T-helper 9 cell (primary cell): Measurements from ENCODE around the gene GRK5.

Experiments used
- DNase-seq: peaks from one replicate; pipeline ENCODE4 v3.0.0-alpha.2; 2020

GRK5 gene

DNA sequence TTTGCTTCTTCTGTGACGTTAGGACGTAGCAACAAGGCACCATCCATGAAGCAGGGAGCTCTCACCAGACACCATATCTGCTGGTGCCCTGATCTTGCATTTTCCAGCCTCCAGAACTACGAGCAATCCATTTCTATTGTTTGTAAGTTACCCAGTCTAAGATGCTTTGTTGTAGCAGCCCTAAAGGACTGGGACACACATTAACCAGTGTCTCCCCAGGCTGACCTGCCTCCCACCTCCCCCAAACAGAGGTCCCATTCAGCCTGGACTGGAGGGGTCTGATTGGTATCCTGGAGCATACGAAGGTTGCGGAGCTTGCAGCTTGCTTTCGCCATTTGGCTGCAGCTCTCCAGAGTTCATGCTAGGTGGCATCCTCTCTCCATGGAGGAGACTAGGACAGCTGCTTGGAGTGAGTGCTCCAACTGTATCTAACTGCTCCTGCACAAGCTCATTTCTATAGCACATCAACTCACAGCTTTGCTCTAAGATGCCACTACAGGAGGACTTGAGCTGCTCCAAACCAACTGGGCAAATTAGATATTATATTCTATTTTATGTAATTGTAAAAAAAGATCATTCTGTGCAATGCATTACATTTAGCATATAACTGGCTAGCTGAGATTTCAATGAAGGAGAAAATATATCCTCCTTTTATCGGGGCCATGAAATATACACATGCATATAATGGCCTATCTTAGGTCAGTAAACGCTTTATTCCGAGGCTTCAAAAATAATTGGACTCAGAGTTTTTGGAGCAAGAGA is 8.0 kb upstream of the GRK5 start:
- peak; percentile 10 for DNase-seq

DNA sequence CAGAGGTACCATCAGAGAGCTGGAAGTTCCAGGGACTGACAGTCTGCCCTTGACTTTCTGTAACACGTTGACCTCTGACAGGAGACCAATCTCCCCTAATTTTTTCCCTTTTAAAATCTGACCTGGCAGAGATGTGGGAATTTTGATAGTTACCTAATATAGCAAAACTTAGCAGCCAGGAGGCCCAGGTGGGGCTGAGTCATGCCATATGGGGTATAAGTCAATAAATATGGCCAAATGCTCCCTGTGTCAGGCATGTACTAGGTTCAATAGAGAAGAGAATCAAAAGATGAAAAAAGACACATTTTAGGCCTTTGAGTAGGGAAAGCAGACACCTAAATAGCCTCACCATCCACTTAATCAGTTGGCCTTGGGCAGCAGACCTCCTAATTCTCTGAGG is 6.1 kb upstream of the GRK5 start:
- no peak for DNase-seq

DNA sequence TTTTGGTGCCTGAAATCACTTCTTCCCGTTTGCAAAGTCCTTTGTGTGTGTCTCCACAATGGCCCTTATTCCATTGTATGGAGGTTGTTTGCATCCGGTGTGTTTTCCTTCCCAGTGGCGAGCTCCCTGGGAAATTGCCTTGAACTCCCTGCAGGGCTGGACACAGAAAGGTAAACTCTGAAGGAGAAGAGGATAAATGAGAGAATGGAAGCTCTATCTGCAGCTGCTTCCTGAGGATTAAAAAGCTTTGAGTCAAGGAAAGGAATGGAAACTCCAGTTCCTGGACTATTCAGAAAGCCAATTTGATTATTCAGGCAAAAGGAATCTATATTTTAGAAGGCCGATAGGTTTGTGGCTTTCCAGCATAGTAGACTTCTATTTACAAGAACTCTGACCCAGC is 4.4 kb upstream of the GRK5 start:
- no peak for DNase-seq

DNA sequence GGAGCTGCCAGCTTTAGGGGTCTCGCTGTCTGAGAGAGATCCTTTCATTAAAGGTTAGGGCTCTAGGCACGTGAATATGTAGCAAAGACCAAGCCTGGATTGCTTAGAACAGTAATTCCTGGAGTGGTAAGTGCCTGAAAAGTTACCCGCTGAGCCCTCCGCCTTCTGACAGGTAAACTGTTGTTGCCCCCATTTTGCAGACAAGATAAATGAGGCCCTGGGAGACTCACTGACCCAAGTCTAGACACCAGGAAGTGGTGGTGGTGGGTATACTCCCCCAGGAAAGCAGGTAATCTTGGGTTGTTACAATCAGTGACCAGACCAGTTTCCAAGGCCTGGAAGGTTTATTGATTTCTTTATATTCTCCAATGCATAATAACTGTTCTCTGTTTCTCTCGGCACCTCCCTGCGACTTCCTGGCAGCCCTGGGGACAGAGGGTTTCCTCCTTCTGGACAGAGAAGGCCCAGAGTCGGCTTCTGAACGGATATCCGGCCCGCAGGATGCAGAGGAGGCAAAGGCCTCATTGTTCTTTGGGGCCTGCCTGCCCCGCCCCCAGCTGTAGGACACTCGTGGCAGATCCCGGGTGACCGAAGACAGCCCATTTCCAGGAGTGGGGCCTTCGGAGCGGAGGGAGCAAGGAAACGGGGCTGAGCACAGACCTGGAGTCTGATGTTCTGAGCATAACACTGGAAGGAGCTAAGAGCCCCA is 1.3 kb upstream of the GRK5 start:
- DNase-seq = peak; percentile 20

DNA sequence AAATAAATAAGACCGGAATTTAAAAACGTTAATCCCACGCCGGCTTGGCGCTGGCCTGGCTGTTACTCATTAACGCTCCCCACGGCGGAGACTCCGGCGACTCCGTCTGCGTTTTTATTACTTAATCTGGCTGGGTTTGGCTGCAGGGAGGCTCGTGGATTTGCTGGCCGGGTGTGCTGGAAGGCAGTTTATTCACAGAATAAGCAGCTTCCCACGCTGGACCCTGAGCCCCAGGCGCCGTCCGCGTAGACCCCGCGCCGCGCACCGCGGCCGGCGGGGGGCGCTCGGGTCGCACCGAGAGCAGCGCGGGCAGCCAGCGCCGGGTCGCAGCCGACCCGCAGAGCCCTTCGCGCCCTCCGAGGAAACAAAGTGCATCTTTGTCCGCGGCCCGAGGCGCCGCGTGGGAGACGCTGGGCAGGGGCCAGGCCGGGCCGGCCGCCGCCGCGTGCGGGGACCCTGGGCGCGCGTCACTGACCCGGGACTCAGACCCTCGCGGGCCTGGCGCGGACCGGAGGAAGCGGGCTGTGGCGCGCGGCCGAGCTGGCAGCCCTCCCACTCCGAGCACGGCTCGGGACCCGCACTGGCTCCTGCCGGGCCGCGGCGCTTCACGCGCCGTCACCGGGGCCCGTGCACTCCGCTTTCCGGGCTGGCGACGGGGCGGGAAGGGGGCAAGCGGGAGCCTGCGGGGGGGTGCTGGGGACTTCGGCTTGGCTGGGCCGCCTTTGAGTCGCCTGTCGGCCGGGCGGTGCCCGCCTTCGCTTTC is 587 bp upstream of the GRK5 start:
- DNase-seq = peak; percentile 58

DNA sequence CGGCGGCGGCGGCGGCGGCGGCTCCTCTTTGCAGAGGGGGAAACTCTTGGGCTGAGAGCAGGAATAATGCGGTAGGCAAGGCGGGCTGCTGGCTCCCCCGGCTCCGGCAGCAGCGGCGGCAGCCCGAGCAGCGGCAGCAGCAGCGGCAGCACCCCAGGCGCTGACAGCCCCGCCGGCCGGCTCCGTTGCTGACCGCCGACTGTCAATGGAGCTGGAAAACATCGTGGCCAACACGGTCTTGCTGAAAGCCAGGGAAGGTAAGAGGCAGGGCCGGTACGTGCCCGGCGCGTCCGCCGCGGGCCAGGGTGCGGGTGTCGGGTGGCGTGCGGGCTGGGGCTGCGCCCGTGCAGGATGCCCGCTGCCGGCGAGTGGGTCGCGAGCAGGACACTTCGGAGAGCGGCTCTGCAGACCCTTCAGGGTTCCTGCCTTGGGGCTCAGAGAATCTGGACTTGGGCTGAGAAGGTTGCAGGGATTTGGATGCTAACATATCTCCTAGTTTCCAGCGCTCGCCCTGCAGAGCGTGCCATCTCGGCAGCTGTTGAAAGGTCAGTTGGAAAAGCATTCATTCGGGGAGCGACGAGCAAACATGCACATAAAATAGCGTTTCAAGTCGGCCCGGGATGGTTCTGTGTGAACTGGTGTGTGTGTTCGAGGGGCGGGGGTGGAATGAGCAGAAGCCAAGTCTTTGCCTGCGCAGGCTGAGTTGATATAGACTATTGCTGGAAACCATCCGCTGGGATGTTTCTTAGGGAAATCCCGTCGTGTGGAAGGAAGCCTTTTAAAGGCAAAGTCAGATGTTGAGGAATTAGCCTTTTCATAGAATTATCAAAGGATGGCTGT is 562 bp downstream of the GRK5 start:
- peak; percentile 19 for DNase-seq

DNA sequence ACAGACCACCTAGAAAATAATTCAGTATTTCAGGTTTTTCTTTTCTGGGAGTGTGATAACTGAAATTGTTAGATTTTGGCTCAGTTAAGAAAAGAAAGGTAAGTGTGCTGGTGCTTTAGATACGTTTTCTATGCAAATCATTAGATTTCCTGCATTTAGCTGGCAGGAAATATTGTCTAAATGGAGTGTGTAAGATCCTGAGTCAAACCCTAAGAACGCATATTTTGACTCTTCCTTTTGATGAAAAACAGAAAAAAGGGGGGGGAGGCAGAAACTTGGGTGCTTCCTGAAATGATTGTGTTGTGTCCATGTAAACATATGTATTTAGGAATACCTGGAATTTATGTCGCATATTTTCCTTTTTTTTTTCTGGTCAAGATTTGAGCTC is 1.2 kb downstream of the GRK5 start:
- no peak for DNase-seq

DNA sequence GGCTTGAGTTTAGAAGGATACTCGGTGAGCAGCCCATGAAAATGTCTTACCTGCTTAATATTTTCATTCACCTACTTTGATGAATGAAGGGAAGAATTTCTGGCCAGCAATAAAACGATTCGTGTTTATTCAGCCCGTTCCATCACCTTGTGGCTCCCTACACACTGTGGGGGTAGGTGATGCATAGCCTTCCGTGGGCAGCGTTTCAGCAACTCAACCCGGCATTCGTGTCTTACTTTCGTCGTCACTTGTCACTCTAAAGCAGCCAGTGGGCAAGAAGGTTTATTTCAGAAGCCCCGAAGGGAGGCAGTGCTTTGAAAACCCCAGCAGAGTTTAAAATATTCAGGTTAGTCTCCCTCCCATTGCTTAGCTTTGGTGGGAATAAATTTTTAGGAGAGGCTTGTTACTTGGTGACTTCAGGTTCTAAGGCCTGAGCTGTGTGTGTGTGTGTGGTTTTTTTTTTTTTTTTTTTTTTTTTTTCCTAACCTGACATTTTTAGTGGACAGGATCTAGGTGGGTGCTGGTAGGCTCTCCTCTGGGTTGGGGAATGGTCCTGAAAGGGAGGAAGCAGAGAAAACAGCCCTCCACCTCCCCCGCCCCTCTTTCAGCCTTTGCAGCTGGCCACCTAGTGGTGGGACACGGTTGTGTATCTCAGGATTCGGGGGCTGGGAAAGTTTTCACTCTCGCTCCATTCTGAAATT is 1.8 kb downstream of the GRK5 start:
- DNase-seq = peak; percentile 50

DNA sequence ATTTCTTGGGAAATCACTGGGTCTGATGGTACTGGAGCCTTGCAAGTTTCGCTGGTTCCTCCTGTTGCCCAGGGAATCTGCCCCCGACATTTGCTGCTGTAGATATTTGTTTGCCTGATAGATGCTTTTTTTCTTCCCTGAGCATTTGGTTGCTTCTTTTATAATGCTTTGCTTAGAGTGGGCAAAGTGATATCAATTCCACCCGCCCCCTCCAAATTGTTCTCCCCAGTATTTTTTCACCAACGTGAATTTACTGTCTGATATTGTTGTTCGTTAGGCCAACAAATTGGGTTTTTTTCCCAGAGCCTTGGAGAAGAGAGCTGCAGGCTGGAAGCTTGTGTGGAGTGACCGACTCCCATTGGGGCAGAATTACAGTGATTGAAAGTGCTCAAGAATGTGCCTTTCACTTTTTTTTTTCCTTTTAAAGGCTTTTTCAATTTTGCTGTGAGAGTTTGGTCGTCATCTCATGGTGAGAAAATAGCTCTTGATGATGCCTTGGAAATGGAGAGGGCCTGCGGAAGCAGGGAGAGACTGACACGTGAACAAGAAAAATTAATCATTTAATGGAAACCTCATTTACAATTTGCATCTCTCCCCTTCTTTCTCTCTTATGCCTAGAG is 2.5 kb downstream of the GRK5 start:
- DNase-seq = no peak

DNA sequence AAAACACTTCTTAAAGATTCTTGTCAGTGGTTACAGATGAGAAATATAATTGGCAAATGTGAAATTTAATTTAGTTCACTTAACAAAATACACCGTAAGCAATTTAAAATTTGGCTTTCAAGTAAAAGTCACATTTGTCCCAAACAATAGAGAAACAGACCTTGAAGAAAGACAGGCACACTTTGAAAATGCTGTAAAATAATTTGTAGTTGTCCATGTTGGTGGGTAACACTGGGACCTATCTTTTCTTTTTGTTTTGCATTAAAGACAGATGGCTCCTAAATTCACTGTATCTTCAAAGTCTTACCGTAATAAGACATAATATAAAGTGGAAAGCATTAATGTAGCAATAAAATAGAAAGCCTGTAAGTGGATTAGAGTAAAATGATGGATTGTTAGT is 3.3 kb downstream of the GRK5 start:
- no peak for DNase-seq

DNA sequence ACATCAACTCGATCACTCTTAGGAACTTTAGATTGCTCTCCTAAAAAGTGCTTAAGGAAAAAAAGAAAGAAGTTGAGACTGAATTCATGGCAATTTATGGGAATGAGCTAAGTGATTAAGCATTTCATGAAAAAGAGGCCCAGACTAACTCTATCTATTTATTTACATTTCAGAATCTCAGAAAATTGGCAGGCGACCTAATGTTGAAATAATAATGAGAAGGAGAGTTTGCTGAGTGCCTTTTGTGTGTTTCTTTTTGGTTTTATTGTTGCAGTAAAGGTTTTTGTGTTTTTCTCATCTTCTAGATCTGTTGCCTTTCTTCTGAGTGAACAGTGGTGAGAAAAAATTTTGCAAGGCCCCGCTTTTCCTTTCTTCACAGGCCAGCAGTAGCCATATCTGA is 3.8 kb downstream of the GRK5 start:
- no peak for DNase-seq

DNA sequence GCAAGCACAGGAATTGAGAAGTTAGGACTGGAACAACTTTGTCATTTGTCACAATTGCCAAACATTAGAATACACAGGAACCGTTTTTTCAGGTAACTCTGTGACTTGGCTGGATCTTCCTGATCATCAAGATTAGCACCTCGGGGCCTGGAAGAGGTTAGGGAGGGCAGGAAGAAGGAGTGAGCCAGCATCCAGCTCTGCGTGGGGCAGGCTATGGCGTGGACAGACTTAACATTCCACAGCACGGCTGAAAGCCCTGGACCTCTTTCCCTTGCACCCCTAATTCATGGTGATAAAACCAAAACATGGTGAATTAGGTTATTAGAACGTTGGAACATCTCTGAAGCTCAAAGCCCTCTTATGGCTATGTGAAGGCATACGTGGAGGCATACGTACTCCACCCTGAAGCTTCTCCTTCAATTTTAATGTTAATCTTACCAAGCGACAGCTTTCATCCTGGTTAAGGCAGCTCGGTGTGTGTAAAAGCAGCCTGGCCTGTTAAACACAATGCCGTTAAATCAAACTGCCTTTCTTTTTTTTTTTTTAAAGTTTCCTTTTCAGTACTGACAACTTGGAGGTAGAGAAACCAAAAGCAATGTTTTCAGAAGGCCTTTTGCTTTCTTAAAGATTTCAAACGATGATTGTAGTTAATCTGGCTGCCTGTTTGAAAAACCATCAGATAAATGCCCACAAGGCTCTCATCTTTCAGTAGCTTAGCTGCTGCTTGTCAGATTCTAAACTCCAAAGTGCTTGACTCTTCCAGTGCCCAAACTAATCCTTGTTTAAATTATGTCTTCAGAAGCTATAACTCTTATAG is 4.5 kb downstream of the GRK5 start:
- DNase-seq = no peak

DNA sequence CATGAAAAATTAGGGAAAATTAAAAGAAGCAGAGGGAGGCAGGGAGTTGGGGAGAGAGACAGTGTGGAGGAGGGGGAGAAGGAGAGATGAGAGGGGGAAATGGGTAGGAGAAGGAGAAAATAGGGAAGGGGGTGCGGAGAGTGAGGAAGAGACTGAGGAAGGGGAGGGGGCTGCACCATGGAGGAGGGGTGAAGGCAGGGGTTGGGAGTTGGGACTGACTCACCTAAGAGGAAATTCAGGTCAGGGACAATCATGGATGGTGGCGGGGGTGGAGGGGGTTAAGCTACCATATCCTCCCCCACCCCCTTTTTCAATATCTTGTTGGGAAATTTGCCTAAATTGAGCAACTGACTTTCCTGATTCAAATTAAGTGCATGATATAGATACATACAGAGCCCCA is 8.0 kb downstream of the GRK5 start:
- no peak for DNase-seq

DNA sequence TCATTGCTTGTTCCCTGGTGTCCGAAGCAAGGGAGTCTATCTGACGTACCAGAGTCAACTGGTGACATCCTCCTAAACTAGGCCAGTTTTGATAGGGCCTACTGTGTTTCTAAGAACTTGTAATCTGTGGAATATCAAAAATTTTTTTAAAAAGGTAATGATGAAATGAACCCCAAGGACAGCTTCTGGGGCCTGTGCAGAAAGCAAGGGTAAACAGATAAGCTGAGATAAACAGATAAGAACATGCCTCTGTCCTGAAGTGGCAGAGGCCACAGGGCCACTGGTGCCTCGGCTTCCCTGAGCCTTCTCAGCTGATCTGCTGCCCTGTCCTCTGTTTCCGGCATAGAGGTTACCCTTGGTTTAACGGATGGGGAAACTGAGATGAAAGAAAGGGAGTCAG is 8.8 kb downstream of the GRK5 start:
- no peak for DNase-seq

DNA sequence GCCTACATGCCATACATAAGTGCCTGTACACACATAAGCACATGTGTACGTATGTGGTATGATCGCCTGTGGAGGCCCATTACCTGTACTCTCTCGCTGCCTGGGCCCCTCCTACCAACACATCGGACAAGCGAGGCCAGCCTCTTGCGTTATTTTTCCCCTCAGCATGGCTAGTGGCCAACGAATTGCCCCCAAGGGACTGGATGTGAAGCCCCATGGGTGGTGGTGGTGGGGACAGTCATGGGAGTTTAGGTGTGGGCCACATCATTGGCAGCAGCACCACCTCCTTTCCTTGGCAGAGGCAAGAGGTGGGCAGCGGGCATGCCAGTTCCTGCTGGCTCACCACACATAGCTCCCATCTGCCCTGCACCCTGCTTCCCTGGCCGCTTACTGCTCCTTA is 10.0 kb downstream of the GRK5 start:
- no peak for DNase-seq

DNA sequence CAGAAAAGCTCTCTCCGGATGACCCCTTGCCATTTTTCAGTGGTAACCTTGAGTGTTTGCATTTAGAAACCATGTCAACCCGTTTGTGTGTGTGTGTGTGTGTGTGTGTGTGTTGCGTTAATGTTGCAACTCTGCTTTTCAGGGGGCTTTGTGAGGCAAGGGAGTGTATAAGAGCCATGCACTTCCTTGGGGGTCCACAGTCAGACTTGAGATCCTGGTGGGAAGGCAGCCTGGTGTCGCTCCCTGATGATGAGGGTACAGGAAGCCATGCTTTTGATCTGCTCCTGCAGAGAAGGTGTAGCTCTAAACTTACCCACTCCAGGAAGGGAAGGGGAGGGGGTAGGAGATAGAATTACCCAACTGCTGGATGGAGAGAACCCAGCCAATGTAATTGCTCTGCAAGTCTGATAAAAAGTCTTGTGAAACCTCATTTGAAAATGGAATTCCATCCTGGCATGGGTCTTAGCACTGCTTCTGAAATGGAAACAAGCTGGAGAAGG is 10.7 kb downstream of the GRK5 start:
- no peak for DNase-seq

DNA sequence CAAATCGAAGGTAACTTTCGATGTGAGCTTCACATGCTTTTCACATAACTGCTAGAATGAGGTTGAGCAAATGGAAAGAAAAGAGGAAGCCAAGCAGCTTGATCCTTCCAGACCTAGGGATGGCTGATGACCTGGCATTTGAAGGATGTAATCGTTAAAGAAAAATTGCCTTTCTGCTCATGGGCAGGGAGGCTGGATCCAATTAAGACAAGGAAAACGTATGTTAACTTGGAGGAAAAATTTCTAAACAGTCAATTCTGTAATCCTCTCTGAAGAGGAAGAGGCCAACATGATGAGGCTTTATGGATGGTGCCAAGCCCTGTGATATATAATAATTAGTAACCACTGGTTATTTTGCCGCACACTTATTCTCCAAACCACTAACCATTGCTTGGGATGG is 12.5 kb downstream of the GRK5 start:
- no peak for DNase-seq

DNA sequence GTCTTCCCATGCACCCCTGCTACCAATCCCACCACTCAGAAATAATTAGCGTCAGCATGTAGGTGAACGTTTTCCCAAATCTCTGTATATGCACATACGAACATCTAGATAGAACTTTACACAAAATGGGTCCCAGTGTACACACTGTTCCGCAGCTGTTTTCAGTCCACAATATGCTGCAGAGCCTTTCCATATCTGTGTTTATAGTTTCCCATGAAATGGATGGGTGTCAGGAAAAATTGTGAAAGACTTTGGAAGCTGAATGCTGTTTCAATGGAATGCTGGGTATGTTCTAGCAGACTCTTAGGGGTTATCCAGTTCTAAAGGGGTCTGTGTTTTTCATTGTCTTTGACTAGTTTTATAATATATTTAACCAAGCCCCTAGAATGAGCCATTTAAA is 13.8 kb downstream of the GRK5 start:
- DNase-seq = no peak

DNA sequence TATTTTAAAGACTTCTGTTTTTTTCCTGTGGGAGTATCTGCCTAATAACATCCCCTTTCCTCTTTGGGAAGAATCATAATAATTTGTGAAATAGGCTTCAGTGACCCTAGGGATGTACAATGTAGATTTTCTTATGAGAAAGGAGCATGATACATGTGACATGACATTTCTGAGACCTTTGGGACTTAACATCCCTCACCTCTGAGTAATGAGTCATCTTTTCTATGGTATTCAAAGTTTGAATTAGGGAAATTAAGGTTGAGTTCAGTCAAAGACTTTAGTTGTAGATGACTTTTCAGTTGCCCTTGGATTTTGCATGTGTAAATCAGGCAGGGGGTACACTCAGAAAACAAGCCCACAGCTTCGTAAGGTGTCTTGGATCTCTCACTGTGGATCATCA is 14.3 kb downstream of the GRK5 start:
- DNase-seq = no peak

DNA sequence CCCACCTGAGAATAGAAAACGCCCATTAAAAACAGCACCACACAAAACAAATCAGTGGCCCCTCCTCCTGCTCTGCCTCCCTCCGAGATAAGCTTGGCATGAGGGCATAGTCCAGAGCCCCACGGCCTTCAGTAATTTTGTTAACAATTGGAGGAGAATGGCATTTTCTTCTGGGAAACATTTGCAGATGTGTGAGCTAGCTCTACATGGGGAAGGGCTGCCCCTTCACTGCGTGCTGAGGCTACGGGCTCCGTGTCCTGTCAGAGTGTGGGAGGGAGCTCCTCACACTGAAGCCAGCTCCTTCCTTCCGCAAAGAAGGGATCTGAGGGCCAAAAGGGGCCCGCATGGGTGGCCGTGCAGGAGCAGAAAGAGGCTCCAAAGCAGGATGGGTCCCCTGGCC is 15.2 kb downstream of the GRK5 start:
- no peak for DNase-seq

DNA sequence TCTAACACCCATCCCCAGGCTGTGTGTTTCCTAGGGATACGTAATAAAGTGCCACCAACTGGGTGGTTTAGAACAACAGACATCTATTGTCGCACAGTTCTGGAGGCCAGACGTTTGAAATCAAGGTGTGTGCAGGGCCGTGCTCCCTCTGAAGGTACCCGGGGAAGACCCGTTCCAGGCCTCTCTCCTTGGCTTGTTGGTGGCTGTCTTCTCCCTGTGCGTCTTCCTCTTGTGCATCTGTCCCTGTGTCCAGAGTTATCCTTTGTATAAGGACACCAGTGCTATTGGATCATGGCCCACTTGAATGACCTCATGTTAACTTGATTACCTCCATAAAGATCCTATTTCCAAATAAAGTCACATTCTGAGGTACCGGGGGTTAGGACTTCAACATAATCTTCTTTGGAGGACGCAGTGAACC is 15.6 kb downstream of the GRK5 start:
- no peak for DNase-seq
